HepG2 (cell line): Measurements from ENCODE around the gene CADPS. TPM values are rescaled to one million over a fixed set of nuclear protein-coding genes. Genes with fewer than 3 reads are reported as not detected.

Experiments used
- ATAC-seq: fragments of 200-7000 bp; cut with Tn5 transposase; 3 replicates; pipeline ENCODE4 v1.9.1; 2020; ENCODE audit warnings: mild to moderate bottlenecking, moderate library complexity
- BruUV-seq: library from RNA; stranded (reverse); fragments of 400-500 nt; replicated peaks from 2 replicates; lab custom pipeline; 2021; lab: Mats Ljungman, UMichigan
- CTCF ChIA-PET: fragments of 300-600 bp; formaldehyde crosslinking; extraction: SDS; loops from one replicate; lab custom pipeline; 2021; ENCODE audit warnings: low total read pairs, inconsistent platforms, low intra/inter-chr PET ratio; lab: Yijun Ruan, JAX
- POLR2A ChIA-PET: fragments of 350-600 bp; sonication (Branson Sonifier 250); formaldehyde crosslinking; loops from one replicate; lab custom pipeline; 2020; ENCODE audit warnings: antibody characterized with exemption, inconsistent platforms; lab: Yijun Ruan, JAX
- DNase-seq: peaks from one replicate; pipeline ENCODE4 v3.0.0-alpha.2; 2015; ENCODE audit warnings: low spot score
- FAIRE-seq: peaks from 3 replicates; lab custom pipeline; 2011; peaks lifted over from hg19 to GRCh38; lab: Jason Lieb, UNC
- H2AFZ ChIP-seq: one replicate; pipeline ENCODE4 v1.6.1; 2011; ENCODE audit warnings: low read length, inconsistent platforms
- H3K27ac ChIP-seq: fragments of 300-600 bp; 3 replicates; pipeline ENCODE4 v1.8.0; 2011; ENCODE audit warnings: mixed run types, mild to moderate bottlenecking, mixed read lengths, low read length, inconsistent platforms; ENCODE audit not compliant: insufficient read depth; ENCODE audit errors: extremely low read length
- H3K27me3 ChIP-seq, 2 experiments: fragments of 200-600 bp in 1 of 2; 2 replicates in 1 of 2; 3 replicates in 1 of 2; pipeline versions ENCODE4 v1.6.0 to v1.8.0; 2011; ENCODE audit warnings: low read length in 2 of 2, mild to moderate bottlenecking in 2 of 2, moderate library complexity in 2 of 2, inconsistent platforms in 1 of 2; ENCODE audit not compliant: insufficient read depth in 2 of 2, control insufficient read depth in 1 of 2
- H3K36me3 ChIP-seq, 2 experiments: fragments of 200-600 bp in 1 of 2; replicated peaks in 1 of 2; 2 replicates in 1 of 2; 3 replicates in 1 of 2; pipeline versions ENCODE4 v1.5.1 to v1.8.0; 2011; ENCODE audit warnings: low read length in 2 of 2, inconsistent platforms in 1 of 2; ENCODE audit not compliant: insufficient read depth in 2 of 2, control insufficient read depth in 1 of 2
- H3K4me1 ChIP-seq: 2 replicates; pipeline ENCODE4 v1.5.1; 2012; ENCODE audit warnings: low read length, inconsistent platforms; ENCODE audit not compliant: insufficient read depth
- H3K4me2 ChIP-seq: 2 replicates; pipeline ENCODE4 v1.6.0; 2011; ENCODE audit warnings: low read depth, low read length, inconsistent platforms
- H3K4me3 ChIP-seq, 3 experiments: fragments of 200-600 bp in 1 of 3; sonication (generic), shearing (Covaris generic) in 1 of 3; replicated peaks in 1 of 3; 2 replicates each; pipeline ENCODE4 v1.5.1; 2011 to 2016; ENCODE audit warnings: low read length in 3 of 3, inconsistent platforms in 2 of 3, low read depth in 2 of 3, mild to moderate bottlenecking in 2 of 3, control low read depth in 1 of 3, mixed read lengths in 1 of 3; ENCODE audit not compliant: insufficient read depth in 1 of 3
- H3K79me2 ChIP-seq: one replicate; pipeline ENCODE4 v1.6.1; 2011; ENCODE audit warnings: low read length, inconsistent platforms; ENCODE audit not compliant: insufficient read depth
- H3K9ac ChIP-seq: 2 replicates; pipeline ENCODE4 v1.6.0; 2011; ENCODE audit warnings: mild to moderate bottlenecking, low read depth, low read length, inconsistent platforms; ENCODE audit not compliant: insufficient read depth
- H3K9me3 ChIP-seq: 2 replicates; pipeline ENCODE4 v1.5.1; 2012; ENCODE audit warnings: mild to moderate bottlenecking, low read length
- H4K20me1 ChIP-seq: 2 replicates; pipeline ENCODE4 v1.6.0; 2011; ENCODE audit warnings: inconsistent platforms, mild to moderate bottlenecking, low read length, moderate library complexity; ENCODE audit not compliant: insufficient read depth
- CHD4 ChIP-seq: fragments of 200-600 bp; sonication (generic); IDR thresholded peaks from 2 replicates; pipeline ENCODE4 v1.7.0; 2017; ENCODE audit warnings: mild to moderate bottlenecking, low read length, borderline replicate concordance
- GFI1 ChIP-seq: sonication (generic); formaldehyde crosslinking; IDR thresholded peaks from 2 replicates; pipeline ENCODE4 v1.5.0; 2020; ENCODE audit warnings: missing genetic modification reagents, mild to moderate bottlenecking, borderline replicate concordance
- GPBP1L1 ChIP-seq: sonication (generic); formaldehyde crosslinking; IDR thresholded peaks from 2 replicates; pipeline ENCODE4 v1.5.0; 2020; ENCODE audit warnings: mild to moderate bottlenecking, missing genetic modification reagents
- KDM1A ChIP-seq: IDR thresholded peaks from 2 replicates; pipeline ENCODE4 v1.6.1; 2016; ENCODE audit warnings: missing compliant biosample characterization
- KLF6 ChIP-seq: IDR thresholded peaks from 2 replicates; pipeline ENCODE4 v1.8.0; 2016; ENCODE audit warnings: missing biosample characterization, missing genetic modification reagents
- POLR2A ChIP-seq, 2 experiments: IDR thresholded peaks; 2 replicates each; pipeline ENCODE4 v1.6.1; 2011; ENCODE audit warnings: low read depth in 2 of 2, low read length in 2 of 2, mild to moderate bottlenecking in 1 of 2, moderate library complexity in 1 of 2; ENCODE audit not compliant: insufficient read depth in 1 of 2
- SMAD9 ChIP-seq: sonication (generic); formaldehyde crosslinking; IDR thresholded peaks from 2 replicates; pipeline ENCODE4 v1.5.1; 2020; ENCODE audit warnings: mild to moderate bottlenecking, missing genetic modification reagents
- THAP9 ChIP-seq: sonication (generic); formaldehyde crosslinking; IDR thresholded peaks from 2 replicates; pipeline ENCODE4; 2020; ENCODE audit warnings: missing genetic modification reagents, mild to moderate bottlenecking, borderline replicate concordance
- ZBED4 ChIP-seq: sonication (generic); formaldehyde crosslinking; IDR thresholded peaks from 2 replicates; pipeline ENCODE4 v1.4.0; 2020; ENCODE audit warnings: missing genetic modification reagents, borderline replicate concordance
- ZFP91 ChIP-seq: sonication (generic); formaldehyde crosslinking; IDR thresholded peaks from 2 replicates; pipeline ENCODE4 v1.9.0; 2022; ENCODE audit warnings: missing genetic modification reagents, mild to moderate bottlenecking, borderline replicate concordance
- ZNF33A ChIP-seq: sonication (generic); formaldehyde crosslinking; IDR thresholded peaks from 2 replicates; pipeline ENCODE4 v1.5.1; 2020; ENCODE audit warnings: missing genetic modification reagents, mild to moderate bottlenecking, moderate library complexity, borderline replicate concordance
- ZNF468 ChIP-seq: sonication (generic); formaldehyde crosslinking; IDR thresholded peaks from 2 replicates; pipeline ENCODE4 v1.8.0; 2022; ENCODE audit warnings: mild to moderate bottlenecking, moderate library complexity, missing genetic modification reagents
- ZNF513 ChIP-seq: sonication (generic); formaldehyde crosslinking; conservative IDR thresholded peaks from 2 replicates; pipeline ENCODE4 v1.5.0; 2020; ENCODE audit warnings: missing genetic modification reagents
- ZNF83 ChIP-seq: sonication (generic); formaldehyde crosslinking; IDR thresholded peaks from 2 replicates; pipeline ENCODE4 v1.4.0; 2020; ENCODE audit warnings: missing genetic modification reagents, mild to moderate bottlenecking, borderline replicate concordance
- WGBS: methylation state at CpG from one replicate; pipeline ENCODE4 v1.1.6; 2017; ENCODE audit warnings: low lambda C conversion rate; 5-methylcytosine and 5-hydroxymethylcytosine counted together
- in situ Hi-C: cut with HindIII; loops from 2 replicates; pipeline ENCODE4 v1.10.0; 2017; ENCODE audit warnings: low pct_unique_long_range_greater_than_20kb; ENCODE audit not compliant: extremely low pct_ligation_motif_present
- intact Hi-C: fragments of 100-400 bp; cut with micrococcal nuclease; formaldehyde crosslinking; loops from one replicate; pipeline ENCODE4 v1.10.0; 2022; ENCODE audit not compliant: unreplicated experiment
- polyA plus RNA-seq, 8 experiments: library from polyadenylated mRNA; depleted of rRNA in 3 of 8; stranded (reverse) in 7 of 8; unstranded in 1 of 8; fragments of >200 nt; fragmentation: Illumina TruSeq in 4 of 8; extraction: Trizol in 4 of 8; gene quantifications; 2 replicates each; pipeline versions ENCODE4 v1.2.1 to v1.2.3, GENCODE V29; 2011 to 2016; ENCODE audit warnings: low read depth in 4 of 8, missing spikeins in 1 of 8, mixed read lengths in 1 of 8; ENCODE audit not compliant: insufficient read depth in 1 of 8
- total RNA-seq, 5 experiments: library from RNA; depleted of rRNA; stranded (reverse); fragments of >200 nt; fragmentation: Illumina TruSeq; extraction: Trizol; gene quantifications; 2 replicates each; pipeline ENCODE4 v1.2.3, GENCODE V29; 2016; ENCODE audit warnings: low read depth in 1 of 5

CADPS gene
- total and polyA plus RNA-seq, 2 of the 13 experiments (the other 11 are each of a cell fraction or from before 2014, with no cell fraction given), result not detected

GRCh38 chr3:62918131-62918530 is 42.9 kb upstream of the CADPS start:
- FAIRE-seq (no peak), ATAC-seq (no peak)
- TF ChIP-seq GPBP1L1 (CRISPR knock-in tag) (no peak), KLF6 (no peak), ZNF83 (CRISPR knock-in tag) (no peak), GFI1 (CRISPR knock-in tag) (no peak), CHD4 (no peak), POLR2A (IDR thresholded peaks at IDR 0.05; ENCODE audit: insufficient read depth in 1 of 2, low read depth in 2 of 2, low read length in 2 of 2) (no peak), ZBED4 (CRISPR knock-in tag) (no peak), ZNF33A (no peak), ZFP91 (CRISPR knock-in tag) (no peak), THAP9 (CRISPR knock-in tag) (no peak), SMAD9 (no peak), ZNF468 (CRISPR knock-in tag) (no peak), ZNF513 (CRISPR knock-in tag) (no peak), KDM1A (CRISPR knock-in tag) (no peak)

More at GRCh38 chr3:62918131-62918530, 42.9 kb upstream of the CADPS start:
- no peak overlapping the region for H3K27ac ChIP-seq
- no peaks in the 10 kb centered on the region for H3K4me1 ChIP-seq
- no peak overlapping the region for H3K4me2 ChIP-seq
- in situ Hi-C loops, result no loop called here
- no TSS peak for BruUV-seq
- H3K9me3 ChIP-seq, result no peaks in the 10 kb centered on the region
- H4K20me1 ChIP-seq, result no peaks in the 10 kb centered on the region
- intact Hi-C loops, result no loop called here
- no peaks in the 10 kb centered on the region for H3K79me2 ChIP-seq
- ChIA-PET POLR2A (no interaction called here), CTCF (no interaction called here)
- no peak overlapping the region for H3K9ac ChIP-seq
- 4% methylated on average over 1 of the region's 1 CpG for WGBS
- H3K27me3 ChIP-seq, result no peaks in the 10 kb centered on the region
- H3K36me3 ChIP-seq, result no peaks in the 10 kb centered on the region
- no peak for DNase-seq
- H3K4me3 ChIP-seq, result no peak overlapping the region
- no peak overlapping the region for H2AFZ ChIP-seq
